GM21529 (cell line): Measurements from ENCODE around the gene HASPIN.
"Not testable (repeated sequence)": the region's sequence is repeated elsewhere in the genome, so short reads cannot be mapped to it uniquely, and the experiment has no call there.

Experiments
- ATAC-seq: cut with Tn5 transposase; IDR thresholded peaks from one replicate; pipeline ENCODE4 v1.9.1; 2021; ENCODE audit not compliant: unreplicated experiment

Gene HASPIN

GRCh38 chr17:3734911-3735276 lies 11.2 kb downstream of the HASPIN start:
- not testable (repeated sequence) for ATAC-seq

- ATAC-seq, result no peak
These were observed 11.8 kb downstream of the HASPIN start for GRCh38 chr17:3735515-3735914.

- ATAC-seq, result no peak
These were observed 15.0 kb downstream of the HASPIN start for GRCh38 chr17:3738562-3739295.

GRCh38 chr17:3739422-3740124 lies 15.9 kb downstream of the HASPIN start:
- ATAC-seq, result no peak

- no peak for ATAC-seq
These were observed 16.9 kb downstream of the HASPIN start for GRCh38 chr17:3740611-3741073.

- ATAC-seq, result no peak
These were observed 20.3 kb downstream of the HASPIN start for GRCh38 chr17:3744014-3744413.

GRCh38 chr17:3745071-3745470 lies 21.4 kb downstream of the HASPIN start:
- ATAC-seq, result no peak

- no peak for ATAC-seq
These were observed 24.1 kb downstream of the HASPIN start for GRCh38 chr17:3747805-3748204.

- ATAC-seq, result no peak
These were observed 24.9 kb downstream of the HASPIN start for GRCh38 chr17:3748576-3748975.

GRCh38 chr17:3750296-3750695 lies 26.6 kb downstream of the HASPIN start:
- no peak for ATAC-seq

- ATAC-seq, result peak; percentile 59
These were observed 27.2 kb downstream of the HASPIN start for GRCh38 chr17:3750926-3751325.

GRCh38 chr17:3751836-3752235 lies 28.1 kb downstream of the HASPIN start:
- ATAC-seq, result no peak

- no peak for ATAC-seq
These were observed 29.9 kb downstream of the HASPIN start for GRCh38 chr17:3753624-3754023.

- no peak for ATAC-seq
These were observed 30.4 kb downstream of the HASPIN start for GRCh38 chr17:3754066-3754457.

- peak; percentile 49 for ATAC-seq
These were observed 31.0 kb downstream of the HASPIN start for GRCh38 chr17:3754458-3755334.

GRCh38 chr17:3755335-3756030 lies 31.8 kb downstream of the HASPIN start:
- peak; percentile 14 for ATAC-seq

- ATAC-seq, result no peak
These were observed 36.0 kb downstream of the HASPIN start for GRCh38 chr17:3759597-3760216.

- no peak for ATAC-seq
These were observed 37.6 kb downstream of the HASPIN start for GRCh38 chr17:3761036-3761917.

GRCh38 chr17:3761918-3762380 lies 38.2 kb downstream of the HASPIN start:
- no peak for ATAC-seq
